HEK293 (cell line): ENCODE data around the gene KTN1.

Experiments used
- CTCF ChIP-seq: fragments of 450-650 bp; formaldehyde crosslinking; IDR thresholded peaks from 2 replicates; pipeline ENCODE4 v1.5.1; 2016; ENCODE audit warnings: missing biosample characterization, missing genetic modification characterization
- KLF8 ChIP-seq: fragments of 450-650 bp; formaldehyde crosslinking; IDR thresholded peaks from 2 replicates; pipeline ENCODE4 v1.5.1; 2016; ENCODE audit warnings: missing biosample characterization, missing genetic modification characterization
- PATZ1 ChIP-seq: fragments of 450-650 bp; formaldehyde crosslinking; IDR thresholded peaks from 2 replicates; pipeline ENCODE4 v1.5.1; 2016; ENCODE audit warnings: missing biosample characterization, missing genetic modification characterization
- PBX3 ChIP-seq: sonication (generic); formaldehyde crosslinking; IDR thresholded peaks from 2 replicates; pipeline ENCODE4 v1.8.1; 2022; ENCODE audit warnings: mild to moderate bottlenecking, moderate library complexity, missing genetic modification reagents
- ZNF10 ChIP-seq: fragments of 450-650 bp; formaldehyde crosslinking; IDR thresholded peaks from 2 replicates; pipeline ENCODE4 v1.5.1; 2017; ENCODE audit warnings: missing biosample characterization, missing genetic modification characterization
- ZNF174 ChIP-seq: fragments of 450-650 bp; formaldehyde crosslinking; IDR thresholded peaks from 2 replicates; pipeline ENCODE4 v1.5.0; 2017; ENCODE audit warnings: missing biosample characterization, mild to moderate bottlenecking, missing genetic modification characterization
- ZNF248 ChIP-seq: fragments of 450-650 bp; formaldehyde crosslinking; IDR thresholded peaks from 2 replicates; pipeline ENCODE4 v1.5.1; 2017; ENCODE audit warnings: missing biosample characterization, missing genetic modification characterization
- ZNF274 ChIP-seq, 2 experiments: fragments of 200-500 bp in 1 of 2; fragments of 450-650 bp in 1 of 2; sonication (Bioruptor generic) in 1 of 2; formaldehyde crosslinking in 1 of 2; IDR thresholded peaks; 2 replicates each; pipeline versions ENCODE4 v1.5.1 to v1.6.1; 2014 to 2016; ENCODE audit warnings: borderline replicate concordance in 1 of 2, inconsistent platforms in 1 of 2, low read length in 1 of 2, missing biosample characterization in 1 of 2, missing genetic modification characterization in 1 of 2
- ZNF555 ChIP-seq: fragments of 450-650 bp; formaldehyde crosslinking; conservative IDR thresholded peaks from 2 replicates; pipeline ENCODE4 v1.5.1; 2017; ENCODE audit warnings: missing biosample characterization, mild to moderate bottlenecking, missing genetic modification characterization, inconsistent platforms
- ZNF654 ChIP-seq: fragments of 450-650 bp; formaldehyde crosslinking; IDR thresholded peaks from 2 replicates; pipeline ENCODE4 v1.5.1; 2016; ENCODE audit warnings: low read depth, missing biosample characterization, missing genetic modification characterization
- ZSCAN30 ChIP-seq: fragments of 450-650 bp; IDR thresholded peaks from 2 replicates; pipeline ENCODE4 v1.5.1; 2018; ENCODE audit warnings: missing biosample characterization, mild to moderate bottlenecking, missing genetic modification characterization, moderate library complexity

DNA sequence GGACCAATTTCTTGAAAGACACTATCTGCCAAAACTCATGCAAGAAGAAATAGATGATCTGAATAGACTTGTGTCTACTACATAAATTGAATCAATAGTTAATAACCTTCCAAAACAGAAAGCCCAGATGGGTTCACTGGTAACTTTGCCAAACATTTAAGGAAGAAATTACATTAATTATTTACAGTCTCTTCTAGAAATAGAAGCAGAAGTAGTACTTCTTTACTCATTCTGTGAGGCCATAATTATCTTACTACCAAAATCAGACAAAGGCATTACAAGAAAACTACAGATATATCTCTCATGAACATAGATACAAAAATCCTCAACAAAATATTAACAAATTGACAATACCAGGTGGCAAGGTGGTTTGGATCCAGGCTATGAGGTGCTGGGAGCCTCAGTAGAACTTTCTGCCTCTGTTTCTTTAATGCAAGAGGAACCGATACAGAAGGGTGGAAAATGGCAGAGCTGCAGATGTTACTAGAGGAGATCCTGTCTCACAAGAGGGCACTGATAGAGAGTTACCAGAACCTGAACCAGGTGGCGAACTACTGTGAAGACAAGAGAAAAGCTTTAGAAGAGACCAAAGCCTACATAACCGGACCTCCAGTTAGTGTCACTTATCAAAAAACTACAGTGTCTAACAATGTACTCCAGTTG, 33.7 kb upstream of the KTN1 start:
- TF ChIP-seq CTCF (tag by site-specific recombination) (no peak), ZNF10 (tag by site-specific recombination) (no peak), ZSCAN30 (tag by site-specific recombination) (no peak), PATZ1 (tag by site-specific recombination) (no peak), ZNF555 (no peak), ZNF274 (IDR thresholded peaks at IDR 0.05; ENCODE audit: low read length) (no peak), ZNF274 (tag by site-specific recombination; IDR thresholded peaks at IDR 0.05; ENCODE audit: borderline replicate concordance) (no peak), PBX3 (CRISPR knock-in tag) (no peak), ZNF248 (no peak), ZNF174 (tag by site-specific recombination) (no peak), ZNF654 (no peak), KLF8 (tag by site-specific recombination) (no peak)
